ENCODE measurements around the gene SF3A1. TPM values are rescaled to one million over a fixed set of nuclear protein-coding genes. Genes with fewer than 3 reads are reported as not detected.

SF3A1 gene
- total and polyA plus RNA-seq, 2 of the 13 experiments (the other 11 are each of a cell fraction or from before 2014, with no cell fraction given) = 10.0 to 22.0 TPM

DNA sequence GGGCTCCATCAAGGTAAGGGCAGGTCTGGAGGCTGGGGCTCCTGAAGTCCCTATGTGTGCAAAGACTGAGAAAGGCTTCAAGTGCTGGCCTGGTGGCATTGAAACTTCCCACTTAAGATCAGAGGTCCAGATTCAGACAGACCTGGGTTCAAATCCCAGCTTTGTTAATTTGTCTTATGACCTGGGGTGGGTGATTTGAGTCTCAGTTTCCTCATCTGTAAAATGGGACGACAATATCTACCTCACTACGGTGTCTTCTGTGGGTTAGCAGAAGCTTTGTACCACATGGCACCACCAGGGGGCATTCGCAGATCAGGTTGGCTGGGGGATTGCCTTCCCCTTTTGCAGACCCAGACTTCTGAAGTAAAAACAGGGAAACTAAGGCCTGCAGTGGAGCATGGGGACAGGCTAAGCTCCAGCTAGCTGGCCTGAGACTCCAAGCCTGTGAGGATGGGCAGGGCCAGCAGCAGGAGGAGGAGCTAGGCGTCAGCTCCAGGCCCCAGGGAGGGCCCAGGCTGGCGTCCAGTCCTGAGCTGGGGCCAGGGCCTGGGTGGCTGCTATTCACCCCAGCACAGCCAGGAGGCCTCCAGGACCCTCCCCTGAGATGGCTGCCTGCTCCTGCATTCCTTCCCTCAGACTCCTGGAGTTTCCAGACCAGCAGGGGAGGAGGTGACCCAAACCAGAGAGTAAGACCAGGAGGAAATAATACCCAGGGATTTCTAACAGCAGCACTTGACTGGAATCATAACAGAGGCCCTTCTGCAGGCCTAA is 68.9 kb downstream of the SF3A1 start (continued):
- peak; percentile 63; the same call in 1 of the 2 replicates for TF ChIP-seq SAP130 (CRISPR knock-in tag; IDR thresholded peaks at IDR 0.05; ENCODE audit: low read depth)
- TF ChIP-seq CBX5 (CRISPR knock-in tag; IDR thresholded peaks at IDR 0.05; ENCODE audit: borderline replicate concordance) = no peak
- no peak for TF ChIP-seq POLR2A (IDR thresholded peaks at IDR 0.05; ENCODE audit: insufficient read depth in 1 of 2, low read depth in 2 of 2, low read length in 2 of 2)
- TF ChIP-seq ZNF878 (CRISPR knock-in tag; IDR thresholded peaks at IDR 0.05) = no peak
- TF ChIP-seq KDM6A (CRISPR knock-in tag; IDR thresholded peaks at IDR 0.05; ENCODE audit: low read depth) = no peak
- TF ChIP-seq ZNF615 (CRISPR knock-in tag; IDR thresholded peaks at IDR 0.05; ENCODE audit: borderline replicate concordance) = no peak
- TF ChIP-seq TBX3 (IDR thresholded peaks at IDR 0.05; ENCODE audit: borderline replicate concordance) = no peak
- TF ChIP-seq ZBTB8A (CRISPR knock-in tag; IDR thresholded peaks at IDR 0.05; ENCODE audit: borderline replicate concordance, low read depth) = no peak
- TF ChIP-seq, protein P1, sequence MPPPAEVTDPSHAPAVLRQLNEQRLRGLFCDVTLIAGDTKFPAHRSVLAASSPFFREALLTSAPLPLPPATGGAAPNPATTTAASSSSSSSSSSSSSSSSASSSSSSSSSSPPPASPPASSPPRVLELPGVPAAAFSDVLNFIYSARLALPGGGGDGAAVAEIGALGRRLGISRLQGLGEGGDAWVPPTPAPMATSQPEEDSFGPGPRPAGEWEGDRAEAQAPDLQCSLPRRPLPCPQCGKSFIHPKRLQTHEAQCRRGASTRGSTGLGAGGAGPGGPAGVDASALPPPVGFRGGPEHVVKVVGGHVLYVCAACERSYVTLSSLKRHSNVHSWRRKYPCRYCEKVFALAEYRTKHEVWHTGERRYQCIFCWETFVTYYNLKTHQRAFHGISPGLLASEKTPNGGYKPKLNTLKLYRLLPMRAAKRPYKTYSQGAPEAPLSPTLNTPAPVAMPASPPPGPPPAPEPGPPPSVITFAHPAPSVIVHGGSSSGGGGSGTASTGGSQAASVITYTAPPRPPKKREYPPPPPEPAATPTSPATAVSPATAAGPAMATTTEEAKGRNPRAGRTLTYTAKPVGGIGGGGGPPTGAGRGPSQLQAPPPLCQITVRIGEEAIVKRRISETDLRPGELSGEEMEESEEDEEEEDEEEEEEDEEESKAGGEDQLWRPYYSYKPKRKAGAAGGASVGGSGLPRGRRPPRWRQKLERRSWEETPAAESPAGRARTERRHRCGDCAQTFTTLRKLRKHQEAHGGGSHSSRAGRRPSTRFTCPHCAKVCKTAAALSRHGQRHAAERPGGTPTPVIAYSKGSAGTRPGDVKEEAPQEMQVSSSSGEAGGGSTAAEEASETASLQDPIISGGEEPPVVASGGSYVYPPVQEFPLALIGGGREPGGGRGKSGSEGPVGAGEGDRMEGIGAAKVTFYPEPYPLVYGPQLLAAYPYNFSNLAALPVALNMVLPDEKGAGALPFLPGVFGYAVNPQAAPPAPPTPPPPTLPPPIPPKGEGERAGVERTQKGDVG (CRISPR knock-in tag; IDR thresholded peaks at IDR 0.05; ENCODE audit: borderline replicate concordance) = no peak
- no peak for TF ChIP-seq NBN (conservative IDR thresholded peaks at IDR 0.05)
- TF ChIP-seq NR2F2 (IDR thresholded peaks at IDR 0.05; ENCODE audit: borderline replicate concordance, low read depth) = no peak
- no peak for TF ChIP-seq FOXA1 (IDR thresholded peaks at IDR 0.05)
- no peak for TF ChIP-seq FOXA1 (CRISPR knock-in tag; IDR thresholded peaks at IDR 0.05)
- TF ChIP-seq KAT7 (CRISPR knock-in tag; IDR thresholded peaks at IDR 0.05; ENCODE audit: borderline replicate concordance) = no peak
- peak; percentile 58 for TF ChIP-seq ZMYM2 (CRISPR knock-in tag; IDR thresholded peaks at IDR 0.05)
- TF ChIP-seq ZNF460 (CRISPR knock-in tag; IDR thresholded peaks at IDR 0.05; ENCODE audit: borderline replicate concordance) = no peak
- TF ChIP-seq, protein P2, sequence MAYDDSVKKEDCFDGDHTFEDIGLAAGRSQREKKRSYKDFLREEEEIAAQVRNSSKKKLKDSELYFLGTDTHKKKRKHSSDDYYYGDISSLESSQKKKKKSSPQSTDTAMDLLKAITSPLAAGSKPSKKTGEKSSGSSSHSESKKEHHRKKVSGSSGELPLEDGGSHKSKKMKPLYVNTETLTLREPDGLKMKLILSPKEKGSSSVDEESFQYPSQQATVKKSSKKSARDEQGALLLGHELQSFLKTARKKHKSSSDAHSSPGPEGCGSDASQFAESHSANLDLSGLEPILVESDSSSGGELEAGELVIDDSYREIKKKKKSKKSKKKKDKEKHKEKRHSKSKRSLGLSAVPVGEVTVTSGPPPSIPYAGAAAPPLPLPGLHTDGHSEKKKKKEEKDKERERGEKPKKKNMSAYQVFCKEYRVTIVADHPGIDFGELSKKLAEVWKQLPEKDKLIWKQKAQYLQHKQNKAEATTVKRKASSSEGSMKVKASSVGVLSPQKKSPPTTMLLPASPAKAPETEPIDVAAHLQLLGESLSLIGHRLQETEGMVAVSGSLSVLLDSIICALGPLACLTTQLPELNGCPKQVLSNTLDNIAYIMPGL (CRISPR knock-in tag; IDR thresholded peaks at IDR 0.05; ENCODE audit: borderline replicate concordance in 1 of 2, low read depth in 1 of 2) = peak; percentile 56 to 73; a peak in 1 of 4 replicates
- no peak for TF ChIP-seq SRSF9 (IDR thresholded peaks at IDR 0.05; ENCODE audit: borderline replicate concordance, insufficient read depth, low read depth, low read length, poor library complexity, severe bottlenecking)
- TF ChIP-seq ZNF7 (CRISPR knock-in tag; IDR thresholded peaks at IDR 0.05) = no peak
- TF ChIP-seq MATR3 (CRISPR knock-in tag; IDR thresholded peaks at IDR 0.05) = no peak
- TF ChIP-seq SKIL (CRISPR knock-in tag; IDR thresholded peaks at IDR 0.05; ENCODE audit: borderline replicate concordance) = no peak
- no peak for TF ChIP-seq BHLHE40 (IDR thresholded peaks at IDR 0.05; ENCODE audit: low read length)
- TF ChIP-seq MTF2 (CRISPR knock-in tag; IDR thresholded peaks at IDR 0.05; ENCODE audit: borderline replicate concordance) = no peak
- TF ChIP-seq ZC3H4 (CRISPR knock-in tag; IDR thresholded peaks at IDR 0.05; ENCODE audit: borderline replicate concordance) = no peak
